ENCODE measurements around the gene PSMB11. TPM values are rescaled to one million over a fixed set of nuclear protein-coding genes. Genes with fewer than 3 reads are reported as not detected.

PSMB11 gene
- total RNA-seq, 1 experiment from 2014 or later, result not detected

DNA sequence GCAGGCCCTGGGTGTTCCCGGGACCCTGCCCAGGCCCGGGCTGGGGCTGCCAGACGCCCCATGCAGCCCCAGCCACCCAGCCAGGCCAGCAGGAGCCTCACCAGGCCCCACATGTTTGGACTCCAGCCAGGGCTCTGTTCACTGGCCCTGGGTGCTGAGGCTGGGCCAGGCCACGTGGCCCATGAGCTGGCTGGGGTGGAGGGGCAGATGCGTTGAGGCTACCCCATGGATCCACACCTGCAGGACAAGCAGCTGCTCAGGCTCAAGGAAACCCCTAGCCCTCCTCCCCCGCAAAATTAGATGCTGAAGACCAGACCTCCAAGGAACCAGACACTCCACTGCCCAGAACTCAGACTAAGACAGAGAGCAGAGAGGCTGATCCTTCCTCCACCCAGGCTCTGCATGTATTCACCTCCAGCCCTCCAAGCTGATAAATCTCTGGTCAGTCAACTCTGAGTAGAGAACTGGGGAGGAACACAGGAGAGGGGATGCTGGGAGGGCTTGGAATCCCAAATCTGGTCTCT, 13.7 kb downstream of the PSMB11 start:
- no peaks in the 10 kb centered on the region for H4K20me1 ChIP-seq (ENCODE audit: control insufficient read depth, insufficient read depth, insufficient read length)
- H3K23ac ChIP-seq (ENCODE audit: insufficient read length, low read depth, low read length), result no peak overlapping the region
- H3K79me1 ChIP-seq (ENCODE audit: insufficient read depth, low read depth, low read length, poor library complexity, severe bottlenecking), result no peaks in the 10 kb centered on the region
- H4K91ac ChIP-seq (ENCODE audit: insufficient read length, low read depth, low read length), result no peak overlapping the region
- H2BK120ac ChIP-seq (ENCODE audit: low read depth, low read length, poor library complexity, severe bottlenecking), result no peak overlapping the region
- H3K27ac Mint-ChIP-seq, result no peak overlapping the region; a peak in 1 of 7 replicates
- H3K27ac ChIP-seq (ENCODE audit: insufficient read length, low read depth, low read length), result no peak overlapping the region
- no peaks in the 10 kb centered on the region for H3K79me2 ChIP-seq (ENCODE audit: insufficient read depth, low read length)
- peak overlapping the region; percentile 64 to 84 for H3K4me3 Mint-ChIP-seq
- DNase-seq, result no peak
- H4K5ac ChIP-seq (ENCODE audit: insufficient read length, low read depth, low read length), result no peak overlapping the region
- no peak overlapping the region for H2BK15ac ChIP-seq (ENCODE audit: low read depth, low read length)
- H3K9me3 ChIP-seq (ENCODE audit: control insufficient read depth, low read depth, low read length), result no peaks in the 10 kb centered on the region
- H3K14ac ChIP-seq (ENCODE audit: insufficient read depth, low read length), result no peak overlapping the region
- no peak for TF ChIP-seq CTCF (conservative IDR thresholded peaks at IDR 0.05)
- H3T11ph ChIP-seq (ENCODE audit: low read length), result no peak overlapping the region
- H3K27me3 Mint-ChIP-seq (ENCODE audit: low read depth), result peaks cover 8% of the 10 kb centered on the region
- no CpG with 5 or more reads among the region's 6 CpGs for WGBS (ENCODE audit: extremely low coverage, insufficient read length, low lambda C conversion rate)
- H3K9me3 Mint-ChIP-seq, result no peaks in the 10 kb centered on the region
- peak overlapping the region; percentile 96 for H3K4me2 ChIP-seq (ENCODE audit: insufficient read depth, insufficient read length, low read length)
- H3K9ac ChIP-seq (ENCODE audit: extremely low read depth, insufficient read length, low read length), result no peak overlapping the region
- no peaks in the 10 kb centered on the region; the same call in 1 of the 2 replicates for H3K4me1 ChIP-seq (ENCODE audit: insufficient read depth, low read length)
- no peak overlapping the region for H2BK5ac ChIP-seq (ENCODE audit: insufficient read length, low read length)
- peaks cover 15% of the 10 kb centered on the region for H3K23me2 ChIP-seq (ENCODE audit: insufficient read length, low read depth, low read length, poor library complexity, severe bottlenecking)
- peaks cover 16 to 19% of the 10 kb centered on the region in 2 experiments for H3K4me1 Mint-ChIP-seq
- peaks cover 8 to 41% (median 34%) of the 10 kb centered on the region in 3 experiments for H3K36me3 Mint-ChIP-seq (ENCODE audit: insufficient read depth in 1 of 3, low read depth in 3 of 3)
- no peak overlapping the region for H3K56ac ChIP-seq (ENCODE audit: insufficient read length, low read depth, low read length)
- H3K27me3 ChIP-seq (ENCODE audit: insufficient read depth, low read length), result no peaks in the 10 kb centered on the region
- H3K18ac ChIP-seq (ENCODE audit: insufficient read length, low read depth, low read length), result no peak overlapping the region
- H2BK12ac ChIP-seq (ENCODE audit: insufficient read length, low read depth, low read length), result no peak overlapping the region
- H2AFZ ChIP-seq (ENCODE audit: low read length), result no peak overlapping the region
- no peak overlapping the region for H2BK20ac ChIP-seq (ENCODE audit: low read depth, low read length, poor library complexity, severe bottlenecking)
- H4K8ac ChIP-seq (replicated peaks; ENCODE audit: insufficient read length, low read depth, low read length), result no peak overlapping the region
- H2AK5ac ChIP-seq (ENCODE audit: insufficient read length, low read length), result no peak overlapping the region
- H3K4ac ChIP-seq (ENCODE audit: low read depth, low read length), result no peak overlapping the region
